Activated naive CD8-positive, alpha-beta T cell treated with anti-CD3 and anti-CD28 coated beads, Interleukin-2, amount 10 ng/mL, durations not matched to agents 7 days and 5 days (primary cell): Measurements from ENCODE around the gene PI4KA. TPM values are rescaled to one million over a fixed set of nuclear protein-coding genes. Genes with fewer than 3 reads are reported as not detected.
"Not testable (repeated sequence)": the region's sequence is repeated elsewhere in the genome, so short reads cannot be mapped to it uniquely, and the experiment has no call there.

ENCODE experiments used
- ATAC-seq: fragments of 150-1000 bp; cut with Tn5 transposase; one replicate; pipeline ENCODE4 v1.10.0; 2021; ENCODE audit warnings: low read depth, moderate library complexity
- POLR2A ChIA-PET: fragments of 350-600 bp; sonication (Branson Sonifier 250); formaldehyde crosslinking; loops from one replicate; lab custom pipeline; 2021; ENCODE audit warnings: antibody characterized with exemption; lab: Charles Lee
- DNase-seq: peaks from one replicate; pipeline ENCODE4 v3.0.0; 2021
- H3K27ac Mint-ChIP-seq: one replicate; pipeline ENCODE4 v1.8.0; 2022; ENCODE audit warnings: mild to moderate bottlenecking, mixed read lengths
- H3K27me3 Mint-ChIP-seq: one replicate; pipeline ENCODE4 v1.8.0; 2022; ENCODE audit warnings: mild to moderate bottlenecking, moderate library complexity, mixed read lengths
- H3K36me3 Mint-ChIP-seq: one replicate; pipeline ENCODE4 v1.8.0; 2021; ENCODE audit warnings: mild to moderate bottlenecking, mixed read lengths
- H3K4me1 Mint-ChIP-seq: one replicate; pipeline ENCODE4 v1.8.0; 2021; ENCODE audit warnings: mixed read lengths
- H3K4me3 Mint-ChIP-seq: one replicate; pipeline ENCODE4 v1.8.0; 2022; ENCODE audit warnings: mild to moderate bottlenecking, moderate library complexity, mixed read lengths
- H3K9me3 Mint-ChIP-seq: one replicate; pipeline ENCODE4 v1.8.0; 2021; ENCODE audit warnings: mixed read lengths
- total RNA-seq, 2 experiments: library from RNA; stranded (reverse); gene quantifications; one replicate each; pipeline ENCODE4 v1.2.3, GENCODE V29; 2021

Gene PI4KA
- total RNA-seq, result 100 to 1,000 TPM; 100 to 106 TPM

- POLR2A ChIA-PET, result interaction anchor here (0.6 kb wide), 1 partner anchor 58 kb away, joined by 3 read pairs; the partner anchor contains the start of gene CRKL
- Mint-ChIP-seq H3K4me1 (peaks cover 30% of the 10 kb centered on the region), H3K4me3 (peak within 1 kb of the TSS; percentile 96), H3K27me3 (no peaks in the 10 kb centered on the region), H3K9me3 (no peaks in the 10 kb centered on the region), H3K36me3 (peaks cover 14% of the 10 kb centered on the region), H3K27ac (peak within 1 kb of the TSS; percentile 85)
- peak; percentile 93 for ATAC-seq
- peak; percentile 98 for DNase-seq
Observed at GRCh38 chr22:20858615-20859416, at the start of gene PI4KA, which contains the start of gene SNAP29. TSS of gene PI4KA (minus strand) at chr22:20858811. CDS start at chr22:20858725, 86 bp downstream. TSS of gene SNAP29 (plus strand) at chr22:20859007. CDS start at chr22:20859111, 104 bp downstream.

- H3K4me3 Mint-ChIP-seq, result no peak overlapping the region
- ATAC-seq (no peak), DNase-seq (no peak)
- no peaks in the 10 kb centered on the region for H3K36me3 Mint-ChIP-seq
- H3K27ac Mint-ChIP-seq, result no peak overlapping the region
- H3K9me3 Mint-ChIP-seq, result no peaks in the 10 kb centered on the region
- H3K27me3 Mint-ChIP-seq, result peaks cover 7% of the 10 kb centered on the region
- POLR2A ChIA-PET, result no interaction called here
- H3K4me1 Mint-ChIP-seq, result peaks cover 7% of the 10 kb centered on the region
Observed at GRCh38 chr22:20906387-20906767, 47.8 kb upstream of the PI4KA start.

GRCh38 chr22:20905415-20906386 lies 47.1 kb upstream of the PI4KA start:
- ATAC-seq, result no peak
- no peaks in the 10 kb centered on the region for H3K36me3 Mint-ChIP-seq

GRCh38 chr22:20904980-20905355 lies 46.4 kb upstream of the PI4KA start:
- Mint-ChIP-seq H3K27ac (no peak overlapping the region), H3K36me3 (no peaks in the 10 kb centered on the region), H3K9me3 (no peaks in the 10 kb centered on the region), H3K4me3 (no peak overlapping the region), H3K27me3 (peaks cover 7% of the 10 kb centered on the region), H3K4me1 (peaks cover 7% of the 10 kb centered on the region)
- POLR2A ChIA-PET, result interaction anchor here (1.0 kb wide), 1 partner anchor 12 kb away, joined by 4 read pairs; the partner anchor contains the start of gene CRKL
- DNase-seq (no peak), ATAC-seq (no peak)

More at GRCh38 chr22:20905415-20906386, 47.1 kb upstream of the PI4KA start:
- Mint-ChIP-seq H3K4me1 (peaks cover 7% of the 10 kb centered on the region), H3K27ac (no peak overlapping the region), H3K4me3 (no peak overlapping the region), H3K9me3 (no peaks in the 10 kb centered on the region), H3K27me3 (peaks cover 7% of the 10 kb centered on the region)
- no peak for DNase-seq
- POLR2A ChIA-PET, result interaction anchor here (0.6 to 1.0 kb wide), 2 partner anchors 12 to 549 kb away, joined by 3 to 4 read pairs; partner anchors contain the start of gene CRKL

GRCh38 chr22:20904008-20904979 lies 45.7 kb upstream of the PI4KA start:
- H3K4me3 Mint-ChIP-seq, result no peak overlapping the region
- no peak overlapping the region for H3K27ac Mint-ChIP-seq
- POLR2A ChIA-PET, result no interaction called here
- ATAC-seq, result no peak
- no peaks in the 10 kb centered on the region for H3K9me3 Mint-ChIP-seq
- H3K27me3 Mint-ChIP-seq, result peaks cover 7% of the 10 kb centered on the region
- no peaks in the 10 kb centered on the region for H3K36me3 Mint-ChIP-seq
- peaks cover 5% of the 10 kb centered on the region for H3K4me1 Mint-ChIP-seq
- no peak for DNase-seq

- no peaks in the 10 kb centered on the region for H3K36me3 Mint-ChIP-seq
- POLR2A ChIA-PET, result no interaction called here
- H3K4me1 Mint-ChIP-seq, result peaks cover 5% of the 10 kb centered on the region
- DNase-seq, result no peak
- H3K27me3 Mint-ChIP-seq, result peaks cover 7% of the 10 kb centered on the region
- ATAC-seq, result no peak
- H3K9me3 Mint-ChIP-seq, result no peaks in the 10 kb centered on the region
- no peak overlapping the region for H3K4me3 Mint-ChIP-seq
- H3K27ac Mint-ChIP-seq, result no peak overlapping the region
Observed at GRCh38 chr22:20903093-20903492, 44.5 kb upstream of the PI4KA start.

GRCh38 chr22:20901093-20902033 lies 42.8 kb upstream of the PI4KA start:
- not testable (repeated sequence) for DNase-seq, H3K27me3 Mint-ChIP-seq, H3K36me3 Mint-ChIP-seq, H3K9me3 Mint-ChIP-seq, H3K27ac Mint-ChIP-seq, ATAC-seq, H3K4me3 Mint-ChIP-seq, H3K4me1 Mint-ChIP-seq
- POLR2A ChIA-PET, result interaction anchor here (0.6 to 0.7 kb wide), 2 partner anchors 8 to 106 kb away, joined by 3 to 6 read pairs; no protein-coding TSS in a partner anchor

GRCh38 chr22:20899827-20900423 lies 41.3 kb upstream of the PI4KA start:
- H3K4me3 Mint-ChIP-seq, result no peak overlapping the region
- no peak overlapping the region for H3K27ac Mint-ChIP-seq
- peaks cover 5% of the 10 kb centered on the region for H3K27me3 Mint-ChIP-seq
- no peaks in the 10 kb centered on the region for H3K9me3 Mint-ChIP-seq
- DNase-seq (no peak), ATAC-seq (no peak)
- no peaks in the 10 kb centered on the region for H3K36me3 Mint-ChIP-seq
- POLR2A ChIA-PET, result no interaction called here
- peaks cover 5% of the 10 kb centered on the region for H3K4me1 Mint-ChIP-seq

- POLR2A ChIA-PET, H3K27ac Mint-ChIP-seq, H3K9me3 Mint-ChIP-seq, H3K36me3 Mint-ChIP-seq, H3K27me3 Mint-ChIP-seq, ATAC-seq, DNase-seq, H3K4me3 Mint-ChIP-seq, H3K4me1 Mint-ChIP-seq: not testable (repeated sequence)
Observed at GRCh38 chr22:20897737-20898136, 39.1 kb upstream of the PI4KA start.

- no peak for ATAC-seq
- no peaks in the 10 kb centered on the region for H3K4me1 Mint-ChIP-seq
- no peak overlapping the region for H3K27ac Mint-ChIP-seq
- peaks cover 3% of the 10 kb centered on the region for H3K27me3 Mint-ChIP-seq
- H3K9me3 Mint-ChIP-seq, result no peaks in the 10 kb centered on the region
- DNase-seq, result no peak
- H3K4me3 Mint-ChIP-seq, result no peak overlapping the region
- POLR2A ChIA-PET, result interaction anchor here (0.7 kb wide), 1 partner anchor 678 kb away, joined by 3 read pairs; no protein-coding TSS in a partner anchor
- H3K36me3 Mint-ChIP-seq, result peaks cover 14% of the 10 kb centered on the region
Observed at GRCh38 chr22:20890975-20891374, 32.4 kb upstream of the PI4KA start.

- ATAC-seq, result no peak
- Mint-ChIP-seq H3K4me1 (peaks cover 1% of the 10 kb centered on the region), H3K36me3 (peaks cover 14% of the 10 kb centered on the region), H3K4me3 (no peak overlapping the region), H3K9me3 (no peaks in the 10 kb centered on the region), H3K27ac (no peak overlapping the region), H3K27me3 (no peaks in the 10 kb centered on the region)
- POLR2A ChIA-PET, result interaction anchor here (0.6 kb wide), 1 partner anchor 10 kb away, joined by 4 read pairs; no protein-coding TSS in a partner anchor
- no peak for DNase-seq
Observed at GRCh38 chr22:20889904-20890540, 31.4 kb upstream of the PI4KA start.
